Measurements from ENCODE around the gene EDAR. TPM values are rescaled to one million over a fixed set of nuclear protein-coding genes. Genes with fewer than 3 reads are reported as not detected.

EDAR gene
- total and polyA plus RNA-seq, 2 of the 4 experiments (the other 2 are of a cell fraction) = not detected

GRCh38 chr2:108959401-108959800 lies 29.6 kb downstream of the EDAR start:
- intact Hi-C loops (cut with micrococcal nuclease) (no loop called here), dilution Hi-C loops (cut with HindIII; ENCODE audit: low sequenced_read_pairs, unreplicated experiment) (no loop called here), in situ Hi-C loops (cut with MboI; ENCODE audit: low sequenced_read_pairs) (no loop called here)
- no peak overlapping the region for H3K18ac ChIP-seq (ENCODE audit: low read depth, low read length)
- H3K9me1 ChIP-seq (ENCODE audit: insufficient read depth, low read length) = no peaks in the 10 kb centered on the region
- no peak overlapping the region for H3K27ac ChIP-seq (ENCODE audit: insufficient read depth, low read length)
- H3K36me3 ChIP-seq (ENCODE audit: control insufficient read depth, insufficient read depth, low read length) = no peaks in the 10 kb centered on the region
- ATAC-seq (ENCODE audit: low read depth) = no peak
- no peak overlapping the region for H3K9ac ChIP-seq (ENCODE audit: low read depth, low read length)
- H3K14ac ChIP-seq (replicated peaks; ENCODE audit: low read depth, low read length) = no peak overlapping the region
- POLR2A ChIA-PET (ENCODE audit: unreplicated experiment) = no interaction called here
- peaks cover 62% of the 10 kb centered on the region for H3K27me3 ChIP-seq (ENCODE audit: control insufficient read depth, insufficient read depth, low read length)
- H3K4me3 ChIP-seq (ENCODE audit: insufficient read depth, low read depth, low read length) = no peak overlapping the region
- H2BK120ac ChIP-seq (ENCODE audit: low read depth, low read length) = no peak overlapping the region
- H3K4me1 ChIP-seq (ENCODE audit: control insufficient read depth, insufficient read depth, low read length) = no peaks in the 10 kb centered on the region
- H2AK9ac ChIP-seq (replicated peaks; ENCODE audit: low read depth, low read length, poor library complexity) = no peak overlapping the region
- TF ChIP-seq MAFK (IDR thresholded peaks at IDR 0.05; ENCODE audit: low read depth, low read length) = no peak
- no peak for TF ChIP-seq FOS (IDR thresholded peaks at IDR 0.05; ENCODE audit: low read depth, low read length)
- no peak for TF ChIP-seq POLR2A (IDR thresholded peaks at IDR 0.05; ENCODE audit: low read depth, low read length)
- TF ChIP-seq USF2 (IDR thresholded peaks at IDR 0.05; ENCODE audit: low read depth, low read length) = no peak
- TF ChIP-seq SMC3 (IDR thresholded peaks at IDR 0.05; ENCODE audit: low read depth, low read length) = no peak
- no peak for TF ChIP-seq BHLHE40 (IDR thresholded peaks at IDR 0.05; ENCODE audit: low read depth, low read length)
- TF ChIP-seq RFX5 (IDR thresholded peaks at IDR 0.05; ENCODE audit: low read depth, low read length) = no peak
- TF ChIP-seq CTCF (conservative IDR thresholded peaks at IDR 0.05; ENCODE audit: low read depth, low read length) = no peak
- TF ChIP-seq CHD1 (IDR thresholded peaks at IDR 0.05; ENCODE audit: low read depth, low read length) = no peak
- TF ChIP-seq MXI1 (IDR thresholded peaks at IDR 0.05; ENCODE audit: borderline replicate concordance, low read depth, low read length) = no peak
- TF ChIP-seq ELK1 (IDR thresholded peaks at IDR 0.05; ENCODE audit: borderline replicate concordance, low read depth, low read length) = no peak
- TF ChIP-seq MAZ (IDR thresholded peaks at IDR 0.05; ENCODE audit: borderline replicate concordance, low read depth, low read length) = no peak
- no peak for TF ChIP-seq RCOR1 (IDR thresholded peaks at IDR 0.05; ENCODE audit: insufficient replicate concordance, low read length)
- TF ChIP-seq CEBPB (IDR thresholded peaks at IDR 0.05; ENCODE audit: low read depth, low read length) = no peak
- no peak overlapping the region for H3K4ac ChIP-seq (ENCODE audit: low read depth, low read length)
- H2AK5ac ChIP-seq (ENCODE audit: low read depth, low read length) = no peak overlapping the region
- BruUV-seq (replicated peaks) = no TSS peak
- H2BK20ac ChIP-seq (ENCODE audit: low read depth, low read length) = no peak overlapping the region
- CTCF ChIA-PET = no interaction called here
- H4K5ac ChIP-seq (ENCODE audit: low read depth, low read length) = no peak overlapping the region
- WGBS, 2 experiments (ENCODE audit: extremely low coverage in 2 of 2, insufficient read length in 1 of 2) = 33% methylated on average over 1 of the region's 7 CpGs; no CpG with 5 or more reads in 1 of the 2 experiments
- H3K79me1 ChIP-seq (ENCODE audit: low read depth in 1 of 2, low read length in 2 of 2) = no peaks in the 10 kb centered on the region
- H3K23ac ChIP-seq (ENCODE audit: low read depth, low read length) = no peak overlapping the region
- peak; percentile 4 for DNase-seq
- no peaks in the 10 kb centered on the region for H3K9me3 ChIP-seq (ENCODE audit: control insufficient read depth, insufficient read depth, low read length)
- no peak overlapping the region for H3K56ac ChIP-seq (ENCODE audit: extremely low read depth, insufficient read depth, low read length)
- H4K8ac ChIP-seq (ENCODE audit: low read depth in 2 of 2, low read length in 2 of 2) = no peak overlapping the region
- H2AFZ ChIP-seq (replicated peaks; ENCODE audit: low read length, poor library complexity) = no peak overlapping the region
- no peak overlapping the region for H3K4me2 ChIP-seq (ENCODE audit: low read depth, low read length)
- no peak overlapping the region for H4K91ac ChIP-seq (ENCODE audit: insufficient read depth, low read depth, low read length)
- H4K20me1 ChIP-seq (ENCODE audit: insufficient read depth, low read length) = no peaks in the 10 kb centered on the region
- no peak overlapping the region for H2BK5ac ChIP-seq (ENCODE audit: low read depth, low read length, poor library complexity, severe bottlenecking)
- H2BK15ac ChIP-seq (ENCODE audit: low read depth, low read length) = no peak overlapping the region

Measured in IMR-90 (cell line).